ENCODE measurements around the gene PCAT7. TPM values are rescaled to one million over a fixed set of nuclear protein-coding genes. Genes with fewer than 3 reads are reported as not detected.
"Not testable (repeated sequence)": the region's sequence is repeated elsewhere in the genome, so short reads cannot be mapped to it uniquely, and the experiment has no call there.

The PCAT7 gene
- total RNA-seq (not detected), total RNA-seq (0 to 0.09 (median 0) reads per million in 29 experiments)
- not detected for total RNA-seq (2013)

GRCh38 chr9:94554439-94555331 lies at the start of gene PCAT7:
PCAT7 (plus strand) TSS chr9:94555083.
- WGBS (ENCODE audit: insufficient coverage) = 92% methylated on average over 19 of the region's 40 CpGs
- CTCF ChIA-PET = no interaction called here
- H3K27me3 ChIP-seq (replicated peaks in 1 of 2; ENCODE audit: control insufficient read depth in 2 of 2, extremely low read depth in 1 of 2, insufficient read depth in 2 of 2, low read length in 1 of 2) = peaks cover 0 to 25% of the 10 kb centered on the region in 2 experiments
- no peaks in the 10 kb centered on the region for H3K4me1 ChIP-seq (ENCODE audit: control insufficient read depth in 1 of 2, extremely low read depth in 1 of 2, insufficient read depth in 2 of 2, low read length in 2 of 2)
- POLR2A ChIA-PET = interaction anchor here in 1 of 2 donors (0.6 kb wide), 1 partner anchor 24 kb away, joined by 4 read pairs; no protein-coding TSS in a partner anchor
- Mint-ChIP-seq H3K4me3 (no peak within 1 kb of the TSS), H3K36me3 (no peaks in the 10 kb centered on the region), H3K9me3 (no peaks in the 10 kb centered on the region), H3K4me1 (no peaks in the 10 kb centered on the region), H3K27ac (no peak within 1 kb of the TSS), H3K27me3 (peaks cover 13 to 14% of the 10 kb centered on the region in 2 donors)
- ATAC-seq (replicated peaks in 1 of 4) = peak in 2 of 4 experiments; percentile 29 to 43
- H3K36me3 ChIP-seq (ENCODE audit: control insufficient read depth in 2 of 2, extremely low read depth in 1 of 2, insufficient read depth in 1 of 2, low read length in 1 of 2) = no peaks in the 10 kb centered on the region
- DNase-seq = peak in 4 of 35 experiments; percentile 2 to 45 (median 8)
- H3K9me3 ChIP-seq = no peaks in the 10 kb centered on the region
- H3K4me3 ChIP-seq (ENCODE audit: control insufficient read depth in 1 of 2, extremely low read depth in 1 of 2, low read length in 1 of 2) = no peak within 1 kb of the TSS
- no peak within 1 kb of the TSS for H3K27ac ChIP-seq (ENCODE audit: low read length)

- H3K9me3 Mint-ChIP-seq = not testable (repeated sequence)
Observed at GRCh38 chr9:94506370-94506769, 48.5 kb upstream of the PCAT7 start.

DNA sequence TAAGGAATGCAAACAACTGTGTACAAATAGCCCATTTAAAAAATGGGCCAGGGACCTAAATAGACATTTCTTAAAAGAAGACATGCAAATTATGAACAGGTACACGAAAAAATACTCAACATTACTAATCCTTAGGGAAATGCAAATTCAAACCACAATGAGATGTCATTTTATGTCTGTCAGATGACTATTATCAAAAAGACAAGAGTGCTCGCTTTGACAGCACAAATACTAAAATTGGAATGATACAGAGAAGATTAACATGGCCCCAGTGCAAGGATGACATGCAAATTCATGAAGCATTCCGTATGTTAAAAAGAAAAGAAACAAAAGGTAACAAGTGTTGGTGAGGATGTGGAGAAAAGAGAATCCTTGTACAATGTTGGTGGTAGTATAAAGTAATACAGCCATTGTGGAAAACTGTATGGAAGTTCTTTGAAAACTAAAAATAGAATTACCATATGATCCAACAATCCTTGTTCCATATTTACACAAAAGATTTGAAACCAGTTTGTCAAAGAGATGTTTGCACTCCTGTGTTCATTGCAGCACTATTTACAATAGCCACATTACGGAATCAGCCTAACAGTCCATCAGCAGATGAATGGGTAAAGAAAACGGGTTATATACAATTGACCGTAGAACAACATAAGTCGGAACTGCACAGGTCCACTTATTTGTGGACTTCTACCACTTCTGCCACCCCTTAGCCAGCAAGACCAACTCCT lies 47.2 kb upstream of the PCAT7 start:
- H3K27ac ChIP-seq (ENCODE audit: low read length) = no peak overlapping the region
- ATAC-seq (replicated peaks in 1 of 4) (no peak), DNase-seq (no peak)
- H3K36me3 ChIP-seq (ENCODE audit: control insufficient read depth in 2 of 2, extremely low read depth in 1 of 2, insufficient read depth in 1 of 2, low read length in 1 of 2) = no peaks in the 10 kb centered on the region
- H3K4me1 Mint-ChIP-seq = no peaks in the 10 kb centered on the region
- no peaks in the 10 kb centered on the region for H3K4me1 ChIP-seq (ENCODE audit: control insufficient read depth in 1 of 2, extremely low read depth in 1 of 2, insufficient read depth in 2 of 2, low read length in 2 of 2)
- peaks cover 21 to 24% of the 10 kb centered on the region in 2 donors for H3K27me3 Mint-ChIP-seq
- H3K36me3 Mint-ChIP-seq = no peaks in the 10 kb centered on the region
- peaks cover 0 to 13% of the 10 kb centered on the region in 2 experiments for H3K27me3 ChIP-seq (replicated peaks in 1 of 2; ENCODE audit: control insufficient read depth in 2 of 2, extremely low read depth in 1 of 2, insufficient read depth in 2 of 2, low read length in 1 of 2)
- no peaks in the 10 kb centered on the region for H3K9me3 ChIP-seq
- no peaks in the 10 kb centered on the region for H3K9me3 Mint-ChIP-seq
- ChIA-PET CTCF (no interaction called here), POLR2A (no interaction called here)
- no peak overlapping the region for H3K27ac Mint-ChIP-seq
- WGBS (ENCODE audit: insufficient coverage) = no CpG with 5 or more reads among the region's 7 CpGs
- no peak overlapping the region for H3K4me3 ChIP-seq (ENCODE audit: control insufficient read depth in 1 of 2, extremely low read depth in 1 of 2, low read length in 1 of 2)
- no peak overlapping the region for H3K4me3 Mint-ChIP-seq

More at GRCh38 chr9:94506370-94506769, 48.5 kb upstream of the PCAT7 start:
- H3K9me3 ChIP-seq; ATAC-seq (replicated peaks in 1 of 4); H3K36me3 Mint-ChIP-seq; CTCF ChIA-PET; H3K4me3 ChIP-seq (ENCODE audit: control insufficient read depth in 1 of 2, extremely low read depth in 1 of 2, low read length in 1 of 2); H3K4me3 Mint-ChIP-seq; POLR2A ChIA-PET; H3K36me3 ChIP-seq (ENCODE audit: control insufficient read depth in 2 of 2, extremely low read depth in 1 of 2, insufficient read depth in 1 of 2, low read length in 1 of 2); DNase-seq; H3K27ac Mint-ChIP-seq; H3K4me1 ChIP-seq (ENCODE audit: control insufficient read depth in 1 of 2, extremely low read depth in 1 of 2, insufficient read depth in 2 of 2, low read length in 2 of 2); H3K4me1 Mint-ChIP-seq; H3K27ac ChIP-seq (ENCODE audit: low read length): not testable (repeated sequence)
- H3K27me3 Mint-ChIP-seq = peaks cover 22 to 25% of the 10 kb centered on the region in 2 donors
- H3K27me3 ChIP-seq (replicated peaks in 1 of 2; ENCODE audit: control insufficient read depth in 2 of 2, extremely low read depth in 1 of 2, insufficient read depth in 2 of 2, low read length in 1 of 2) = peaks cover 0 to 17% of the 10 kb centered on the region in 2 experiments
- WGBS (ENCODE audit: insufficient coverage) = no CpG with 5 or more reads among the region's 4 CpGs

- DNase-seq = no peak
- ChIA-PET POLR2A (no interaction called here), CTCF (interaction anchor here in 1 of 2 donors (0.6 to 0.7 kb wide), 3 partner anchors 11 to 513 kb away, joined by 3 to 4 read pairs (median 4); no protein-coding TSS in a partner anchor)
- Mint-ChIP-seq H3K4me1 (no peaks in the 10 kb centered on the region), H3K36me3 (no peaks in the 10 kb centered on the region), H3K27ac (no peak overlapping the region), H3K9me3 (no peaks in the 10 kb centered on the region), H3K27me3 (peaks cover 4 to 7% of the 10 kb centered on the region in 2 donors), H3K4me3 (no peak overlapping the region)
- H3K27ac ChIP-seq (ENCODE audit: low read length) = no peak overlapping the region
- WGBS (ENCODE audit: insufficient coverage) = 80% methylated on average over 3 of the region's 6 CpGs
- no peaks in the 10 kb centered on the region for H3K4me1 ChIP-seq (ENCODE audit: control insufficient read depth in 1 of 2, extremely low read depth in 1 of 2, insufficient read depth in 2 of 2, low read length in 2 of 2)
- H3K4me3 ChIP-seq (ENCODE audit: control insufficient read depth in 1 of 2, extremely low read depth in 1 of 2, low read length in 1 of 2) = no peak overlapping the region
- peaks cover 0 to 5% of the 10 kb centered on the region in 2 experiments for H3K27me3 ChIP-seq (replicated peaks in 1 of 2; ENCODE audit: control insufficient read depth in 2 of 2, extremely low read depth in 1 of 2, insufficient read depth in 2 of 2, low read length in 1 of 2)
- H3K9me3 ChIP-seq = no peaks in the 10 kb centered on the region
- no peak for ATAC-seq (replicated peaks in 1 of 4)
- no peaks in the 10 kb centered on the region for H3K36me3 ChIP-seq (ENCODE audit: control insufficient read depth in 2 of 2, extremely low read depth in 1 of 2, insufficient read depth in 1 of 2, low read length in 1 of 2)
Observed at GRCh38 chr9:94511134-94511954, 43.5 kb upstream of the PCAT7 start.

- Mint-ChIP-seq H3K36me3 (no peaks in the 10 kb centered on the region), H3K9me3 (no peaks in the 10 kb centered on the region), H3K4me3 (no peak overlapping the region), H3K27ac (no peak overlapping the region), H3K4me1 (no peaks in the 10 kb centered on the region), H3K27me3 (peaks cover 4 to 7% of the 10 kb centered on the region in 2 donors)
- Histone ChIP-seq H3K9me3 (no peaks in the 10 kb centered on the region), H3K4me1 (ENCODE audit: control insufficient read depth in 1 of 2, extremely low read depth in 1 of 2, insufficient read depth in 2 of 2, low read length in 2 of 2) (no peaks in the 10 kb centered on the region), H3K36me3 (ENCODE audit: control insufficient read depth in 2 of 2, extremely low read depth in 1 of 2, insufficient read depth in 1 of 2, low read length in 1 of 2) (no peaks in the 10 kb centered on the region), H3K4me3 (ENCODE audit: control insufficient read depth in 1 of 2, extremely low read depth in 1 of 2, low read length in 1 of 2) (no peak overlapping the region), H3K27ac (ENCODE audit: low read length) (no peak overlapping the region), H3K27me3 (replicated peaks in 1 of 2; ENCODE audit: control insufficient read depth in 2 of 2, extremely low read depth in 1 of 2, insufficient read depth in 2 of 2, low read length in 1 of 2) (peaks cover 0 to 5% of the 10 kb centered on the region in 2 experiments)
- ChIA-PET CTCF (interaction anchor here in 1 of 2 donors (0.7 kb wide), 1 partner anchor 12 kb away, joined by 4 read pairs; no protein-coding TSS in a partner anchor), POLR2A (no interaction called here)
- ATAC-seq (replicated peaks in 1 of 4) (no peak), DNase-seq (no peak)
- no CpG with 5 or more reads among the region's 2 CpGs for WGBS (ENCODE audit: insufficient coverage)
Observed at GRCh38 chr9:94511955-94512265, 43.0 kb upstream of the PCAT7 start.

GRCh38 chr9:94514722-94515121 lies 40.2 kb upstream of the PCAT7 start:
- Mint-ChIP-seq H3K4me3 (no peak overlapping the region), H3K9me3 (no peaks in the 10 kb centered on the region), H3K27me3 (peaks cover 1 to 4% of the 10 kb centered on the region in 2 donors), H3K36me3 (no peaks in the 10 kb centered on the region), H3K27ac (no peak overlapping the region), H3K4me1 (no peaks in the 10 kb centered on the region)
- CTCF ChIA-PET = no interaction called here
- no peak for ATAC-seq (replicated peaks in 1 of 4)
- 100% methylated on average over 2 of the region's 3 CpGs for WGBS (ENCODE audit: insufficient coverage)
- no peaks in the 10 kb centered on the region for H3K9me3 ChIP-seq
- no peak for DNase-seq
- no peak overlapping the region for H3K4me3 ChIP-seq (ENCODE audit: control insufficient read depth in 1 of 2, extremely low read depth in 1 of 2, low read length in 1 of 2)
- no peaks in the 10 kb centered on the region for H3K36me3 ChIP-seq (ENCODE audit: control insufficient read depth in 2 of 2, extremely low read depth in 1 of 2, insufficient read depth in 1 of 2, low read length in 1 of 2)
- peaks cover 0 to 5% of the 10 kb centered on the region in 2 experiments for H3K27me3 ChIP-seq (replicated peaks in 1 of 2; ENCODE audit: control insufficient read depth in 2 of 2, extremely low read depth in 1 of 2, insufficient read depth in 2 of 2, low read length in 1 of 2)
- no peak overlapping the region for H3K27ac ChIP-seq (ENCODE audit: low read length)
- POLR2A ChIA-PET = no interaction called here
- H3K4me1 ChIP-seq (ENCODE audit: control insufficient read depth in 1 of 2, extremely low read depth in 1 of 2, insufficient read depth in 2 of 2, low read length in 2 of 2) = no peaks in the 10 kb centered on the region

All from T-cell (primary cell).